T-helper 2 cell treated with Interferon-gamma antibody and Interleukin-4, amounts not matched to agents 5 μg/mL and 100 μg/mL, for 36 hours (primary cell): ENCODE results near the gene ERBB3.
A peak's percentile ranks its signal among the peaks of the same experiment; 100 is the strongest.
"Not testable (repeated sequence)": the region's sequence is repeated elsewhere in the genome, so short reads cannot be mapped to it uniquely, and the experiment has no call there.

Experiments
- DNase-seq: peaks from one replicate; pipeline ENCODE4 v3.0.0; 2021; ENCODE audit warnings: low spot score
- H3K27ac Mint-ChIP-seq: one replicate; pipeline ENCODE4 v1.8.0; 2021; ENCODE audit warnings: mild to moderate bottlenecking, mixed read lengths
- H3K27me3 Mint-ChIP-seq: one replicate; pipeline ENCODE4 v1.8.0; 2021; ENCODE audit warnings: low read depth, mixed read lengths
- H3K36me3 Mint-ChIP-seq: one replicate; pipeline ENCODE4 v1.8.0; 2021; ENCODE audit warnings: low read depth, mixed read lengths
- H3K4me1 Mint-ChIP-seq: one replicate; pipeline ENCODE4 v1.8.0; 2021; ENCODE audit warnings: low read depth, mixed read lengths
- H3K4me3 Mint-ChIP-seq: one replicate; pipeline ENCODE4 v1.8.0; 2022; ENCODE audit warnings: mild to moderate bottlenecking, moderate library complexity, mixed read lengths
- H3K9me3 Mint-ChIP-seq: one replicate; pipeline ENCODE4 v1.8.0; 2021; ENCODE audit warnings: mixed read lengths

The ERBB3 gene

GRCh38 chr12:56059964-56060363 lies 20.0 kb upstream of the ERBB3 start:
- H3K36me3 Mint-ChIP-seq, H3K27ac Mint-ChIP-seq, H3K9me3 Mint-ChIP-seq, H3K4me1 Mint-ChIP-seq, H3K4me3 Mint-ChIP-seq, DNase-seq: not testable (repeated sequence)
- H3K27me3 Mint-ChIP-seq = peaks cover 19% of the 10 kb centered on the region

GRCh38 chr12:56061982-56062381 lies 18.0 kb upstream of the ERBB3 start:
- no peak for DNase-seq
- Mint-ChIP-seq H3K4me3 (no peak overlapping the region), H3K4me1 (no peaks in the 10 kb centered on the region), H3K27me3 (peaks cover 19% of the 10 kb centered on the region), H3K9me3 (peaks cover 4% of the 10 kb centered on the region), H3K36me3 (no peaks in the 10 kb centered on the region), H3K27ac (no peak overlapping the region)

DNA sequence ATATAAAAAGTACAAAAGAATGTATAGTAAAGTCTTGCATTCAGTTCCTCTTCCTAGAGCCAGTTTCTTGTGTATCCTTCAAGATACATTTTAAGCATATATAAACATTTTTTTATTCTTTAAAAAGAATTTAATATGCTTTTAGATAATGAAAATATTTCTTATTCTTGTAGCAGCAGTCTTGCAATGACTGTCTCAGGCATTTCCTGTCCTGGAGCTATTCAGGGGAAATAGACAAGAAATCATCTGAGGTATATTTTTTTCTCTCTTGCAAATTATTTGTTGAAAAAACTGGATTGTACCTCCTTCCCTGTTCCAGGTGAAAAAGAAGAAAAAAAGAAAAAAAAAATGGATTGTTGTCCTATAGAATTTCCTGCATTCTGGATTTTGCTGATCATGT lies 17.0 kb upstream of the ERBB3 start:
- Mint-ChIP-seq H3K4me3 (no peak overlapping the region), H3K27ac (no peak overlapping the region), H3K27me3 (peaks cover 19% of the 10 kb centered on the region), H3K9me3 (peaks cover 4% of the 10 kb centered on the region), H3K4me1 (no peaks in the 10 kb centered on the region), H3K36me3 (no peaks in the 10 kb centered on the region)
- no peak for DNase-seq

DNA sequence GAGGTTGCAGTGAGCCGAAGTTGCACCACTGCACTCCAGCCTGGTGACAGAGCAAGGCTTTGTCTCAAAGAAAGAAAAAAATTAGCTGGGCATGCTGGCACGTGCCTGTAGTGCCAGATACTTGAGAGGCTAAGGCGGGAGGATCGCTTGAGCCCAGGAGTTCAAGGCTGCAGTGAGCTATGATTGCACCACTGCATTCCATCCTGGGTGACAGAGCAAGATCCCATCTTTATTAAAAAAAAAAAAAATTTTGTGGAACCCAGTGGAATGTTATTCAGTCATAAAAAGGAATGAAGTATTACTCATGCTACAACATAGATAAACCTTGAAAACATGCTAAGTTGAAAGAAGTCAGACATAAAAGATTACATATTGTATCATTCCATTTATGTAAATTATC lies 8.3 kb upstream of the ERBB3 start:
- H3K4me3 Mint-ChIP-seq = no peak overlapping the region
- no peaks in the 10 kb centered on the region for H3K36me3 Mint-ChIP-seq
- no peak overlapping the region for H3K27ac Mint-ChIP-seq
- DNase-seq = no peak
- H3K27me3 Mint-ChIP-seq = peaks cover 3% of the 10 kb centered on the region
- H3K9me3 Mint-ChIP-seq = no peaks in the 10 kb centered on the region
- peaks cover 4% of the 10 kb centered on the region for H3K4me1 Mint-ChIP-seq

DNA sequence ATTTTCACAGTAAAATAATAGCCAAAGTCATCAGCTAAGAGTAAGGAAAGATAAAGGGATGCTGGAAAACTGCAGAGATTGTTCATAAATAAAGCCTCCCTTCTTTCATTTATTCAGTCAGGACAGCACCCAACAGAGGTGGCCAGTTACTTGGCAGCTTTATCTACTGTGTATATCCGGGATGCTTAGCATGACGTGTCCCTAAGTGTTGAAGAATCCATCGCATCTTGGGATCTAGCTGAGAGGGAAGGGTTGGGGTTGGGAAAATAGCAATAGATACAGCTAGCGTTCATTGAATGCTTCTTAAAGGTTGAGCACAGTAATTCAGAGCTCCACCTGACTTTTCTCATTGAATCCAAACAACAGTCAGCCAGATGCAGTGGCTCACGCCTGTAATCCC lies 5.6 kb upstream of the ERBB3 start:
- no peaks in the 10 kb centered on the region for H3K36me3 Mint-ChIP-seq
- H3K27me3 Mint-ChIP-seq = peaks cover 10% of the 10 kb centered on the region
- H3K27ac Mint-ChIP-seq = no peak overlapping the region
- H3K4me3 Mint-ChIP-seq = no peak overlapping the region
- peaks cover 7% of the 10 kb centered on the region for H3K4me1 Mint-ChIP-seq
- H3K9me3 Mint-ChIP-seq = no peaks in the 10 kb centered on the region
- DNase-seq = no peak

DNA sequence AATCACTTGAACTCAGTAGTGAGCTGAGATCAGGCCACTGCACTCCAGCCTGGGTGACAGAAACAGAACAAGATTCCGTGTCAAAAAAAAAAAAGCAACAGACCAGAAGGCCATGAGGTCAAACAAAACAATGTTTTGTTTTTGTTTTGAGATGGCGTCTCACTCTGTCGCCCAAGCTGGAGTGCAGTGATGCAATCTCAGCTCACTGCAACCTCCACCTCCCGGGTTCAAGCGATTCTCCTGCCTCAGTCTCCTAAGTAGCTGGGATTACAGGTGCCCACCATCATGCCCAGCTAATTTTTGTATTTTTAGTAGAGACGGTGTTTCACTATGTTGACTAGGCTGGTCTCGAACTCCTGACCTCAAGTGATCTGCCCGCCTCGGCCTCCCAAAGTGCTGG lies 2.0 kb upstream of the ERBB3 start:
- H3K27ac Mint-ChIP-seq, H3K9me3 Mint-ChIP-seq, H3K36me3 Mint-ChIP-seq, H3K4me3 Mint-ChIP-seq, DNase-seq, H3K4me1 Mint-ChIP-seq: not testable (repeated sequence)
- peaks cover 34% of the 10 kb centered on the region for H3K27me3 Mint-ChIP-seq

DNA sequence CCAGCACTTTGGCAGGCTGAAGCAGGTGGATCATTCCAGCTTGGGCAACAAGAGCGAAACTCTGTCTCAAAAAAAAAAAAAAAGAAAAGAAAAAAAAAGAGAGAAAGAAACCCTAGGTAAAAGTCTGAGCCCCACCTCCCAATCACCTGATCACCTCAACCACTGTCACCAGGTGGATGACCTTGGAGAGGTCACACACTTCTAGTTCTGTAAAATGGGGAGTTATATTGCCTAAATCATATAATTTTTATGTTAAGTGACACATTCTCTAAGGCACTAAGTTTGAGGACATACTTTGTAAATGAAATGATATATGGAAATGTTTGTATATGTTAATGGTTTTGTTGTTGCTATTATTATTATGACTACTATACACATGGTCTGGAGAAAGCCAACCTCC lies 1.5 kb upstream of the ERBB3 start:
- Mint-ChIP-seq H3K27ac (no peak overlapping the region), H3K9me3 (no peaks in the 10 kb centered on the region), H3K4me3 (peak overlapping the region; percentile 80), H3K27me3 (peaks cover 35% of the 10 kb centered on the region), H3K36me3 (no peaks in the 10 kb centered on the region), H3K4me1 (peaks cover 9% of the 10 kb centered on the region)
- no peak for DNase-seq

DNA sequence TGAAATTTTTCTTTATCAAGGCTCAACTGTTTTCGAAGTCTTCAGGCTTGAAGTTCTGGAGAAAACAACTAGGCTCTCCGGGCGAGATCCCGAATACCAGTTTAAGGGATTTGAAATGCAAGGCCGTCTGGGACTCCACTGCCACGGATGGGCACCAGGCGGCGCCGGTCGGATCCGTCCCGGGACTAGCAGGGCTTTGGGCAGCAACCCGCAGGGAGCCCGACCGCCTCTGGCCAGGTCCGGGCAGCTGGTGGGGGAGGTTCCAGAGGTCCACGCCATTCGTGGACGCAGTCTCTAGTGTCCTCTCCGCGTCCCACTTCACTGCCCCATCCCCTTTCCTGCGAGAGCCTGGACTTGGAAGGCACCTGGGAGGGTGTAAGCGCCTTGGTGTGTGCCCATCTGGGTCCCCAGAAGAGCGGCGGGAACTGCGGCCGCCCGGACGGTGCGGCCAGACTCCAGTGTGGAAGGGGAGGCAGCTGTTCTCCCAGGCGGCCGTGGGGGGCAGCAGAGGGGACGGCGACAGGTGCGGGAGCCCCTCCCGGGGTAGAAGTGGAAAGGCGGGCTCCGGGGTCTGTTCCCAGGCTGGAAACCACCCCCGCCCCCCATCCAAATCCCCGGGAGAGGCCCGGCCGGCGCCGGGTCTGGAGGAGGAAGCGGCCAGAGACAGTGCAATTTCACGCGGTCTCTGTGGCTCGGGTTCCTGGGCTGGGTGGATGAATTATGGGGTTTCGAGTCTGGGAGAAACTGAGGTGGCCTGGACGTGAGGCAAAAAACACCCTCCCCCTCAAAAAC lies 838 bp upstream of the ERBB3 start:
- Mint-ChIP-seq H3K36me3 (no peaks in the 10 kb centered on the region), H3K27me3 (peaks cover 42% of the 10 kb centered on the region), H3K4me1 (peaks cover 9% of the 10 kb centered on the region), H3K9me3 (no peaks in the 10 kb centered on the region), H3K27ac (no peak overlapping the region), H3K4me3 (peak overlapping the region; percentile 80)
- peak; percentile 47 for DNase-seq

GRCh38 chr12:56080556-56081138 lies 682 bp downstream of the ERBB3 start:
- no peak for DNase-seq
- peak overlapping the region; percentile 80 for H3K4me3 Mint-ChIP-seq
- H3K4me1 Mint-ChIP-seq = peaks cover 10% of the 10 kb centered on the region
- peaks cover 43% of the 10 kb centered on the region for H3K27me3 Mint-ChIP-seq
- H3K27ac Mint-ChIP-seq = no peak overlapping the region
- H3K9me3 Mint-ChIP-seq = no peaks in the 10 kb centered on the region
- H3K36me3 Mint-ChIP-seq = no peaks in the 10 kb centered on the region

- no peaks in the 10 kb centered on the region for H3K36me3 Mint-ChIP-seq
- H3K4me1 Mint-ChIP-seq = peaks cover 10% of the 10 kb centered on the region
- peaks cover 43% of the 10 kb centered on the region for H3K27me3 Mint-ChIP-seq
- H3K27ac Mint-ChIP-seq = no peak overlapping the region
- H3K9me3 Mint-ChIP-seq = no peaks in the 10 kb centered on the region
- no peak for DNase-seq
- H3K4me3 Mint-ChIP-seq = peak overlapping the region; percentile 80
Measured at GRCh38 chr12:56081393-56082347, 1.7 kb downstream of the ERBB3 start.

DNA sequence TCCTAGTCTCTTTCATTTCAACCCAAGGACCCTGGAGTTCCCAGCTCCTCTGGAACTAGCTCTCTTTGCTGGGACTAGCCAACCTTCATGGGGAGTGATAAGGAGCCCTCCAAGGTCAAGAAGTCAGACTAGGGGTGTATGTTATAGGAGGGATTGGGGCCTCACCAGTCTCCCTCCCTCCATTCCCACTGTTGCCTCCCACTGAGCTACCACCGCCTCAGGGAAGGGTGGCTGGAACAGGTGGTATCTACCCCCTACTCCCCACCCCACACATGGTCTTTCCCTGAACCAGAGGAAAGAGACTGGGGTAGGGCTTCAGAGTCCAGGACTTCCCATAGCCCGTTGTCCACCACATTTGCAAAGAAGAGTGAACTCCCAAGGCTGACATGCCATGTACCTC lies 2.4 kb downstream of the ERBB3 start:
- peaks cover 43% of the 10 kb centered on the region for H3K27me3 Mint-ChIP-seq
- no peak overlapping the region for H3K4me3 Mint-ChIP-seq
- H3K36me3 Mint-ChIP-seq = no peaks in the 10 kb centered on the region
- H3K27ac Mint-ChIP-seq = no peak overlapping the region
- DNase-seq = no peak
- H3K9me3 Mint-ChIP-seq = no peaks in the 10 kb centered on the region
- peaks cover 10% of the 10 kb centered on the region for H3K4me1 Mint-ChIP-seq

- Mint-ChIP-seq H3K27me3 (peaks cover 43% of the 10 kb centered on the region), H3K4me1 (peaks cover 10% of the 10 kb centered on the region), H3K4me3 (no peak overlapping the region), H3K9me3 (no peaks in the 10 kb centered on the region), H3K36me3 (no peaks in the 10 kb centered on the region), H3K27ac (no peak overlapping the region)
- no peak for DNase-seq
Measured at GRCh38 chr12:56082967-56083366, 3.0 kb downstream of the ERBB3 start.

DNA sequence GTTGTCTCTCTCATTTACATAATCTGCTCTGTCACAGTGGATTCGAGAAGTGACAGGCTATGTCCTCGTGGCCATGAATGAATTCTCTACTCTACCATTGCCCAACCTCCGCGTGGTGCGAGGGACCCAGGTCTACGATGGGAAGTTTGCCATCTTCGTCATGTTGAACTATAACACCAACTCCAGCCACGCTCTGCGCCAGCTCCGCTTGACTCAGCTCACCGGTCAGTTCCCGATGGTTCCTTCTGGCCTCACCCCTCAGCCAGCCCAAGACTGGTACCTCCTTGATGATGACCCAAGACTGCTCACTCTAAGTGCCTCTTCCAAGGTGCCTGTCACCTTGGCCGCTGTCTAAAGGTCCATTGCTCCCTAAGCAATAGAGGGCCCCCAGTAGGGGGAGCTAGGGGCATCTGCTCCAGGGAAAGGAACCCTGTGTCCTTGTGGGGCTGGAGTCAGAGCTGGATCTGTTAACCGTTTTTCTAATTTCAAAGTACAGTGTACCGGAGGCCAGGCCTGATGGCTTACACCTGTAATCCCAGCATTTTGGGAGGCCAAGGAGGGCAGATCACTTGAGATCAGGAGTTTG lies 5.1 kb downstream of the ERBB3 start:
- Mint-ChIP-seq H3K4me1 (peaks cover 8% of the 10 kb centered on the region), H3K27me3 (peaks cover 35% of the 10 kb centered on the region), H3K36me3 (no peaks in the 10 kb centered on the region), H3K4me3 (no peak overlapping the region), H3K27ac (no peak overlapping the region), H3K9me3 (no peaks in the 10 kb centered on the region)
- DNase-seq = peak; percentile 22

GRCh38 chr12:56086096-56086495 lies 6.1 kb downstream of the ERBB3 start:
- Mint-ChIP-seq H3K4me1 (peaks cover 5% of the 10 kb centered on the region), H3K27ac (no peak overlapping the region), H3K27me3 (peaks cover 31% of the 10 kb centered on the region), H3K9me3 (no peaks in the 10 kb centered on the region), H3K4me3 (no peak overlapping the region), H3K36me3 (no peaks in the 10 kb centered on the region)
- no peak for DNase-seq
